GM19455 (cell line): ENCODE data around the gene TRAPPC3.

Experiments
- ATAC-seq: cut with Tn5 transposase; IDR thresholded peaks from one replicate; pipeline ENCODE4 v1.9.1; 2021; ENCODE audit not compliant: unreplicated experiment

TRAPPC3 gene

GRCh38 chr1:36126797-36127500 is 22.3 kb downstream of the TRAPPC3 start:
- no peak for ATAC-seq

DNA sequence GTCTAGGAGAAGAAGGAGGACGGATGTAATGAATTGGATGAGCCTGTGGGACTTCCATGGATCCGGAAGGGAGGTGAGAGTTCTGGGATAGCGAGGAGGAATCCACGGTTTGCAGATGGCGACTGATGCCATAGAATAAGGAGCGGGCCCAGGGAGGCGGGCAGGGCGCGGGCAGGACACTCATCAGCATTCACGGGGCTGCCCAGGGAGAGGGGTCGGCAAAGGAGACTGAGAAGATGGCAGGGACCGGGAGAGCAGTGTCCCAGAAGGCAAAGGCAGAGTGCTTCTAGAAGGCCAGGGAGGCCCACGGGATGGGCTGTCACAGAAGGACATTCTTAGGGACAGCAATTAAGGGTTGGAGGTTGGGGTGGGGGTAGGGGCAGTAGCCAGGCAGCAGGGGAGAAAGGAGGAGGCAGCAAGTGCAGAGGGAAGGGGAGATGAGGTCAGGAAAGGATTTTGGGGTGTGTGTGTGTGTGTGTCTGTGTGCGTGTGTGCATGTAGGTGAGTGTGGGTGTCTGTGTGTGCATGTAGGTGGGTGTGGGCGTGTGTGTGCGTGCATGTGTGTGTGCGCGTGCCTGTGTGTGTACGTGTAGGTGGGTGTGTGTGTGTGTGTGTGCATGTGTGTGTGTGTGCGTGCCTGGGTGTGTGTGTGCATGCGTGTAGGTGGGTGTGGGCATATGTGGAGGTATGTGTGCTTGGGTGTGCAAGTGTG is 23.1 kb downstream of the TRAPPC3 start:
- ATAC-seq = no peak

- no peak for ATAC-seq
These were observed 23.9 kb downstream of the TRAPPC3 start, which contains the start of gene COL8A2 for GRCh38 chr1:36125129-36125991. TSS of gene COL8A2 (minus strand) at chr1:36125222. CDS start at chr1:36100242, 24,980 bp downstream.

DNA sequence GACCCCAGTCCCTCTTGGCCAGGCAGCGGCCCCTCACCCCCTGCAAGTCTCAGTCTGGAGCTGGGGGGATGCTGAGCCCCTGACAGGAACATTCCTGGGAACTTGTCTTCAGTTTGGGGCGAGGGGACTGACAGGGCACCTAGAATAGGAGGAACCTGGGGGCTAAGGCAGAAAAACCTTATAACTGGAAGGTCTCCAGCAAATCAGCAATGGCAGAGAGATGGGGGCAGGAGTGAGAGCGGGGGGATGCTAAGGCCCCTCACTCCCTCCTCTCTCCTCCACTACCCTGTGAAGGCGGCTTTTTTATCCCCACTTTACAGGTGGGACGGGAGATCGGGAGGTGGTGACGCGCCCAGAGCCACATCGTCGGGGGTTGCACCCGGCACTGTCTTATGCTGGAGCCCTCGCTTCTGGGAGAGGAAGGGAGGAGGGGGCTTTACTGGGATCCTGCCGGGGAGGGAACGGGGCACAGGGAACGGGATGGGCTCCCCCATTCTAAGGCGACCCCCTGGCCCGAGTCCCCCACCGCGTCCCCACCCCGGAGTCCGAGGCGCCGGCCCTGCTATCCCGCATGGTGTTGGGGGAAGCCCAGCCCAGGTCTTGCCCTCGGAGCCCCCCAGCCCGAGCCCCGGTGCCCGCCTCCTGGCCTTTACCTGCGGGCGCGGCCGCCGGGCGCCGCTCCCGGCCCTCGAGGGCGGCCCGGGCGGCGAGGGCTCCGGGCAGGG is 24.7 kb downstream of the TRAPPC3 start:
- ATAC-seq = no peak

DNA sequence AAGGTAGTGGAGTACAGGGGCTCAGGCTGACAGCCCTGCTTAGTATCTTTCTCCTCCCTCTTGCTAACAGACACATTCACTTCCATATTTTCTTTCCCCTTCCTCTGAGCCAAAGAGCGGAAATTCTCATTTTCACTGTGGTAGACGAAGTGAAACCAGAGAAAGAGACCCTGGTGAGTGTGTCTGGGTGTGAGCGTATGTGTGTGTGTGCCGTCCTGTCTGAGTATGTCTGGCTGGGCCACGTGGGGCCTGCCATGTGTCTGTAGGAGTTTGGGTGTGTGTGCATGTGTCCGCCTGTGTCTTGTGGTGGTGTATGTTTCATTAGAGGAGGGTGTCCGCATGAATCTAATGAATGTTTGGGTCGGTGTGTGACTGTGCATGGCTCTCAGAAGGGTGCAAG is 25.9 kb downstream of the TRAPPC3 start:
- no peak for ATAC-seq

GRCh38 chr1:36122062-36123030 is 26.9 kb downstream of the TRAPPC3 start:
- no peak for ATAC-seq

DNA sequence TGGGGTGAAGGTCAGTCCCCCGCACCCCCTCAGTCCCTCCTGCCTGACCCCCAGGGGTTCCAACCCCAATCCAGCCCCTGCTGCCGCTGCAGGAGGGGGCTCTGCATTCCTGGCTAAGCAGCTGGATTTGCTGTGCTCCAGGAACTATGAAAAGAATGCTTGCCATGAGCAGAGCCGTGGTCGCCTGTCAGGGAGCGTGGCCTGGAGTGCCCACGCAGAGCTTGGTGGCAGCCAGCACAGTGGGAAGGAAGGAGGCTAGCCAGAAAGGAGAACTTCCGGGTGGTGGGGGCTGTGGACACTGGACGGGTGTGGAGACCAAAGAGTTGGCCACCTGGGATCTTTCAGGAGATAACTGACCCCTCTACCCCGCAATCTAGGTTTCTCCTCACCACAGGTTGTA is 29.8 kb downstream of the TRAPPC3 start:
- no peak for ATAC-seq

DNA sequence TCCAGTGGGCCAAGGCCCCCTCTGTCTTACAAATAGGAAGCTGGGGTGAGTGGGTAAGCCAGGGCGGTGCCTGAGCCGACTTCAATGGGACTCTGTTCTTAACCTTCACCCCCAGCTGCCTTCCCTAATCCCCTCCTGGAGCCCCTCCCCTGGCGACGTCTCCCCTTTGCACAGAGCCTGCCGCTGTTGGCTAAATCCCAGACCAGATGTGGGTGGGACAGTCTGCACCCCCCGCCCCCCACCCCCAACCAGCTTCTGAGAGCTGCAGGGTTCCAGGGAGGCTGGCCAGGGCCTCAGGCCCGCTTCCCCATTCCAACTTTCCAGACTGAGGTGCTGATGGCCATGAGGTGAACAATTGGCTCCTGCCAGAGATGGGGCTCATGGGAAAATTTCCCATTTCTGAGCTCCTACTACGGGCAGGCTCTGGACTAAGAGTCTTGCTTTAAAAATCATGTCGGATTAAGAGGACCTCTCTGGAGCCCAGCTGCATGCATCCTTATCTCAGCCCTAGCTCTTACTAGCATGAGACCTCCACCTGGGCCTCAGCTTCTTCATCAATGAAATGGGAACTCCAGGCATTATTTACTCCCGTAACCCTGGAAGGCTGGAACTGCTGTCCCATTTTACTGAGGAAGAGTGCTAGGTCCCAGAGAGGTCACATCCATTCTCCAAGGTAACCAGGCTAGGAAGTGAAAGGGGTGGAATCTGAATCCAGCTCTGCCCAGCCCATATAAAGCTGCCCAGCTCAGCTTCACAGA is 30.7 kb downstream of the TRAPPC3 start:
- ATAC-seq = no peak

- ATAC-seq = no peak
These were observed 32.4 kb downstream of the TRAPPC3 start for GRCh38 chr1:36116901-36117300.

DNA sequence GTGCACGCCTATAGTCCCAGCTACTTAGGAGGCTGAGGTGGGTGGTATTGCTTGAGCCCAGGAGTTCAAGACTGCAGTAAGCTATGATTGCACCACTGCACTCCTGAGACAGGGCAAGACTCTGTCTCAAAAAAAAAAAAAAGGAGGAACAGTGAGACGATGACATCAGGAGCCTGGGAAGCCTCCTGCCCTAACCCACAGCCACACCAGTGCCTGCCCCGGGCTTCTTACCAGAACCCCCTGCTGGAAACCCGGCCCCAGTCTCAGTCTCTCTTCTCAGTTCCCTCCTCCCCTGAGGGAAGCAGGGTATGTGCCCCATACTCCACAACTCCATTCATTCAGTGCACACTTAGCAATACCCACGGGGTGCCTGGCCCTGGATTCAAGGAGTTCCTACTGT is 33.4 kb downstream of the TRAPPC3 start:
- ATAC-seq = no peak

- no peak for ATAC-seq
These were observed 34.1 kb downstream of the TRAPPC3 start for GRCh38 chr1:36115200-36115669.

DNA sequence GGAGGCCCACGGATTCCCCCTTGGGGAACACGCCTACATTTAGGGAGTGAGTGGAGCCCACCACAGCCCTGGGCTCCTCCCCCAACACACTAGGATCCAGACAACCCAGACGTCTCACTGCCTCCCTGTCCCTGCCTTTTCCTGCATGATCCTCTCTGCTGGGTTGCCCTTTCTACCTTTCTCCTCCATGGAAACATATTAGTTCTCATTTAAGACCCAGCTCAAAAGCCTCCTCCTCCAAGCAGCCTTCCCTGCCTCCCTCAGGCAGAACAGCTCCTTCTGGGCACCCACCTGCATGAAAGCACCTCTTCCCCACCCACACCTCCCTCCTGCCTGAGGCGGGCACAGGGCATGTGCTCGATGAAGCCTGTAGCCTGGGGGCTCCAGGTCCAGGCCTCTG is 34.9 kb downstream of the TRAPPC3 start:
- ATAC-seq = no peak

- ATAC-seq = no peak
These were observed 36.5 kb downstream of the TRAPPC3 start for GRCh38 chr1:36112823-36113222.

GRCh38 chr1:36111151-36111550 is 38.1 kb downstream of the TRAPPC3 start:
- no peak for ATAC-seq

DNA sequence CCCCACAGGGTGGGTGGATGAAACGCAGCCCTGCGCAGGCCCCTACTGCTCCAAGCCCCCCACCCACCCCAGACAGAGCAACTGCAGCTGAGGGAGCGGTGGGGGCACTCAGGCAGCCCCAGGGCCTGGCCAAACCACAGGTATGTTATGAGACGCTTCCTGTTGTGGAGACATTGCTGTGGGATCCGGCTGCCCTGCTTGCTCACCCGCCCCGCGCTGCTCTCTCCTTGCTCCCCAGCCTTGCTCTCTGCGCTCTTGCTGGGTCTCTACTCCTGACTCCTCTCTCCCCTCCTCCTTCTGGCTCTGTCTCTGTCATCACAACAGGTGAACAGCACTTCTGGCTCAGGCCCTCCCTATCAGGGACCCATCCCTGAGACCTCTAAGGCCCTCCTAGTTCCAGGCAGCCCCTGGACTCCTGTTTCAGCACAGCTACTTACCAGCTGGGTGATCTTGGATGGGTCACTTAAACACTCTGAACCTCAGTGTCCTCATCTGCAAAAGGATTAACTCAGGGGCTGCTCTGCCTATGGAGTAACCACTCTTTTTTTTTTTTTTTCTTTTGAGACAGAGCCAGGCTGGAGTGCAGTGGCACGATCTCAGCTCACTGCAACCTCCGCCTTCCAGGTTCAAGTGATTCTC is 40.1 kb downstream of the TRAPPC3 start:
- no peak for ATAC-seq

DNA sequence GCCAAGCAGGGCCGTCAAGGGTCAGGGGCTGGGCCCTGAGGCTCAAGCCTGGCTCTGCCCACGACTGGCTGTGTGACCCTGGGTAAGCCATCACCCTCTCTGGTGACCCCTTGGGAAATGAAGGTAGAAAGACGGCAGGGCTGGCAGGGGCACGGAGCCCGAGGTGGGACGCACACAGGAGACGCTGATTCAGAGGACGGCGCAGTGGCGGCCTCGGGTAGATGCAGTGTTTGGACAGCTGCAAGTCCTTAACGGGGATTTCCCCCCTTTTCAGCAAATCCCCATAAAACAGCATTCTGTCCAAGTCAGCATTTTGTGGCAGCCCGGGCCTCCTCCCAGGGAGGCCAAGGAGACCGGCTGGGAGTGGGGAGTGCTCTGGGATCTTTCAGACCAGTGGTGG is 41.0 kb downstream of the TRAPPC3 start:
- ATAC-seq = no peak

GRCh38 chr1:36107394-36107793 is 41.9 kb downstream of the TRAPPC3 start:
- ATAC-seq = no peak

DNA sequence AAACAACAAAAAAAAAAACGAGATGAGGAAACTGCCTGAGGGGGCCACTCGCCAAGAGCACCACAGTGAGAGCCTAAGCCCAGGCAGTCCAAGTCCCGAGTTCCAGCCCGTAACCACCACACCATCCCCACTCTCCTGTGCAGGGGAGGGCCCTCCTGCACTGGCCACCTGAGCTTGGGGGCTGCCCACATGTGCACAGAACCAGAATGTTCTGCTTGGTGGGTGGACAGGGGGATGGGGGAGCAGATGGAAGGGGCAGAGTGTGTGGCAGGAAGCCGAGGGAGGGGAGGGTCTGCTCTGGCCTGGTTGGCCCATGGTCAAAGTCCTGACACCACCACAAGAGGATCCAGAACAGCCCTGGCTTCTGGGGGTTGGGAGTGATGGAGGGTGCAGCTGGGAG is 43.0 kb downstream of the TRAPPC3 start:
- no peak for ATAC-seq
